T-helper 1 cell (primary cell): ENCODE measurements around the gene DNAI2.
"Not testable (repeated sequence)": the region's sequence is repeated elsewhere in the genome, so short reads cannot be mapped to it uniquely, and the experiment has no call there.

Experiments used
- DNase-seq, 5 donors: peaks; one replicate each; pipeline ENCODE4 v3.0.0-alpha.2; 2012 to 2020

The DNAI2 gene

GRCh38 chr17:74276541-74277009 is 2.5 kb downstream of the DNAI2 start:
- DNase-seq, result no peak

- DNase-seq, result no peak
Measured at GRCh38 chr17:74277935-74278334, 3.9 kb downstream of the DNAI2 start.

GRCh38 chr17:74279617-74280016 is 5.6 kb downstream of the DNAI2 start:
- DNase-seq, result not testable (repeated sequence)

GRCh38 chr17:74280093-74280513 is 6.1 kb downstream of the DNAI2 start:
- peak; percentile 28 to 91 (median 35) for DNase-seq

- DNase-seq, result no peak
Measured at GRCh38 chr17:74281799-74282198, 7.8 kb downstream of the DNAI2 start.

GRCh38 chr17:74282274-74282586 is 8.2 kb downstream of the DNAI2 start:
- not testable (repeated sequence) for DNase-seq

GRCh38 chr17:74282587-74283370 is 8.7 kb downstream of the DNAI2 start:
- peak in 3 of 5 donors; percentile 20 to 90 (median 33) for DNase-seq

- no peak for DNase-seq
Measured at GRCh38 chr17:74283371-74283673, 9.3 kb downstream of the DNAI2 start.

- no peak for DNase-seq
Measured at GRCh38 chr17:74287031-74287602, 13.1 kb downstream of the DNAI2 start.

- peak in 1 of 5 donors; percentile 30 for DNase-seq
Measured at GRCh38 chr17:74288785-74289184, 14.8 kb downstream of the DNAI2 start.

- DNase-seq, result no peak
Measured at GRCh38 chr17:74289688-74290087, 15.7 kb downstream of the DNAI2 start.

GRCh38 chr17:74290340-74290739 is 16.3 kb downstream of the DNAI2 start:
- DNase-seq, result no peak

- DNase-seq, result no peak
Measured at GRCh38 chr17:74292495-74292894, 18.5 kb downstream of the DNAI2 start.

- DNase-seq, result no peak
Measured at GRCh38 chr17:74295625-74296547, 21.9 kb downstream of the DNAI2 start.

GRCh38 chr17:74296548-74296936 is 22.5 kb downstream of the DNAI2 start:
- peak in 1 of 5 donors; percentile 57 for DNase-seq

- peak in 1 of 5 donors; percentile 51 for DNase-seq
Measured at GRCh38 chr17:74297941-74298340, 23.9 kb downstream of the DNAI2 start.

- DNase-seq, result no peak
Measured at GRCh38 chr17:74298778-74299177, 24.7 kb downstream of the DNAI2 start.

- no peak for DNase-seq
Measured at GRCh38 chr17:74299226-74300009, 25.4 kb downstream of the DNAI2 start.

- DNase-seq, result no peak
Measured at GRCh38 chr17:74303305-74303704, 29.3 kb downstream of the DNAI2 start.

GRCh38 chr17:74304184-74304583 is 30.1 kb downstream of the DNAI2 start:
- no peak for DNase-seq

- no peak for DNase-seq
Measured at GRCh38 chr17:74305865-74306654, 32.0 kb downstream of the DNAI2 start.
